Cerebellar cortex (tissue), 1 donor: Measurements from ENCODE around the gene IFI6.
"Not testable (repeated sequence)": the region's sequence is repeated elsewhere in the genome, so short reads cannot be mapped to it uniquely, and the experiment has no call there.

ENCODE experiments used
- DNase-seq: peaks from one replicate; pipeline ENCODE4 v3.0.0-alpha.2; 2015; ENCODE audit warnings: low spot score

Gene IFI6

GRCh38 chr1:27650539-27651175, 21.3 kb downstream of the IFI6 start:
- no peak for DNase-seq

- DNase-seq, result no peak
Measured at GRCh38 chr1:27650171-27650538, 21.8 kb downstream of the IFI6 start.

- no peak for DNase-seq
Measured at GRCh38 chr1:27649306-27649635, 22.7 kb downstream of the IFI6 start.

- no peak for DNase-seq
Measured at GRCh38 chr1:27648602-27649305, 23.2 kb downstream of the IFI6 start.

- no peak for DNase-seq
Measured at GRCh38 chr1:27647328-27647727, 24.7 kb downstream of the IFI6 start.

- no peak for DNase-seq
Measured at GRCh38 chr1:27646676-27647075, 25.3 kb downstream of the IFI6 start.

GRCh38 chr1:27645071-27645415, 26.9 kb downstream of the IFI6 start:
- no peak for DNase-seq

GRCh38 chr1:27644369-27645070, 27.5 kb downstream of the IFI6 start:
- DNase-seq, result no peak

- DNase-seq, result peak; percentile 52
Measured at GRCh38 chr1:27643600-27644368, 28.2 kb downstream of the IFI6 start.

GRCh38 chr1:27640514-27640913, 31.5 kb downstream of the IFI6 start:
- not testable (repeated sequence) for DNase-seq

GRCh38 chr1:27638805-27639204, 33.2 kb downstream of the IFI6 start:
- no peak for DNase-seq

- no peak for DNase-seq
Measured at GRCh38 chr1:27638047-27638734, 33.8 kb downstream of the IFI6 start.

GRCh38 chr1:27635396-27636142, 36.4 kb downstream of the IFI6 start:
- no peak for DNase-seq

- DNase-seq, result no peak
Measured at GRCh38 chr1:27634985-27635367, 37.0 kb downstream of the IFI6 start, which contains the start of gene FGR. TSS of gene FGR (minus strand) at chr1:27635185. CDS start at chr1:27623916, 11,269 bp downstream.

GRCh38 chr1:27634177-27634984, 37.6 kb downstream of the IFI6 start:
- no peak for DNase-seq

- DNase-seq, result no peak
Measured at GRCh38 chr1:27633640-27634176, 38.3 kb downstream of the IFI6 start.

GRCh38 chr1:27633298-27633610, 38.7 kb downstream of the IFI6 start:
- DNase-seq, result no peak

GRCh38 chr1:27632387-27633297, 39.4 kb downstream of the IFI6 start:
- no peak for DNase-seq

GRCh38 chr1:27630859-27631491, 41.0 kb downstream of the IFI6 start:
- DNase-seq, result no peak
